GM10248 (cell line): ENCODE results near the gene NECTIN4.
A peak's percentile ranks its signal among the peaks of the same experiment; 100 is the strongest.

Experiments
- CTCF ChIA-PET: fragments of 300-600 bp; sonication (Branson Sonifier 250); formaldehyde crosslinking; extraction: SDS; loops from one replicate; lab custom pipeline; 2021; ENCODE audit warnings: antibody characterized with exemption; lab: Yijun Ruan, JAX
- POLR2A ChIA-PET: fragments of 350-650 bp; sonication (Branson Sonifier 250); formaldehyde crosslinking; extraction: SDS; loops from one replicate; lab custom pipeline; 2020; ENCODE audit warnings: antibody characterized with exemption; lab: Yijun Ruan, JAX
- DNase-seq: peaks from one replicate; pipeline ENCODE4 v3.0.0; 2012; ENCODE audit errors: extremely low spot score
- TF ChIP-seq, protein P1 (sequence below): IDR thresholded peaks from 2 replicates; pipeline ENCODE4 v1.5.1; 2012; ENCODE audit warnings: mild to moderate bottlenecking, low read depth; ENCODE audit errors: extremely low read depth, missing control alignments, control extremely low read depth

Gene NECTIN4

DNA sequence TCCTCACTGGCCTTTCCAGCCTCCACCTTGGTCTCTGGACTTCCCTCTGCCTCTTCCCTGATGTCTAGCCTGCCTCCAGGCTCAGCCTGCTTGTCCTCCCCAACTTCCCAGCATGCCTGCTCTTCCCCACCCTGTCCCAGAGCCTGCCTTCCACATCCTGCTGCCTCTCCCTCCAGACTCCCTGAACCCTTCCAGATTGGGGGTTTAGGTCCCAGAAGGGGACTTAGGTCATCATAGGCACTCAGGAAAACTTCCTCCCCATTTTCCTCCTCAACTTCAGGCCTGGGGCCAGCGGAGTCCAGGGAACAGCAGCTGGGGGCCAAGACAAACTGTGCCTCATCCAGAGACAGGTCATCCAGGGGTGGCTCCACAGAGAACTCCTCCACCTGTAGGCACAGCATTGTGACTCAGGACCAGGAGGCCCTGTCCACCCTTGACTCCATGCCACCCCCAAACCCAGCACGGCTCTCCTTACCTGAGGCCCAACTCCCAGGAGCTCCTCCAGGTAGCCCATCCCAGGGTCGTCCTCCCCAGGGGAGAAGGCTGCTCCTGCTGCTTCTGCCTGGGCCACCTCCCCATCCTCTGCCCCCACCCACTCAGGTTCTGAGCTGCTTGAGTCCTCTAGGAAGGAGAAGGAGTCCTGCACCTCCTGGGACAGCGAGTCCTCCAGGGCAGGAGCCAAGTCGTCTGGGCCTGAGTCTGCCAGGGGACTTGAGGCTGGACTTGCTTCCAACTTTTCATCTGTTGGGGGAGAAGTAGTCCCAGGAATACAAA lies 40.2 kb downstream of the NECTIN4 start:
- ChIA-PET POLR2A (no interaction called here), CTCF (interaction anchor here (2.7 kb wide), 1 partner anchor 23 kb away, joined by 8 read pairs; no protein-coding TSS in a partner anchor)
- DNase-seq, result no peak
- TF ChIP-seq, protein P1, sequence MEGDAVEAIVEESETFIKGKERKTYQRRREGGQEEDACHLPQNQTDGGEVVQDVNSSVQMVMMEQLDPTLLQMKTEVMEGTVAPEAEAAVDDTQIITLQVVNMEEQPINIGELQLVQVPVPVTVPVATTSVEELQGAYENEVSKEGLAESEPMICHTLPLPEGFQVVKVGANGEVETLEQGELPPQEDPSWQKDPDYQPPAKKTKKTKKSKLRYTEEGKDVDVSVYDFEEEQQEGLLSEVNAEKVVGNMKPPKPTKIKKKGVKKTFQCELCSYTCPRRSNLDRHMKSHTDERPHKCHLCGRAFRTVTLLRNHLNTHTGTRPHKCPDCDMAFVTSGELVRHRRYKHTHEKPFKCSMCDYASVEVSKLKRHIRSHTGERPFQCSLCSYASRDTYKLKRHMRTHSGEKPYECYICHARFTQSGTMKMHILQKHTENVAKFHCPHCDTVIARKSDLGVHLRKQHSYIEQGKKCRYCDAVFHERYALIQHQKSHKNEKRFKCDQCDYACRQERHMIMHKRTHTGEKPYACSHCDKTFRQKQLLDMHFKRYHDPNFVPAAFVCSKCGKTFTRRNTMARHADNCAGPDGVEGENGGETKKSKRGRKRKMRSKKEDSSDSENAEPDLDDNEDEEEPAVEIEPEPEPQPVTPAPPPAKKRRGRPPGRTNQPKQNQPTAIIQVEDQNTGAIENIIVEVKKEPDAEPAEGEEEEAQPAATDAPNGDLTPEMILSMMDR, result no peak

DNA sequence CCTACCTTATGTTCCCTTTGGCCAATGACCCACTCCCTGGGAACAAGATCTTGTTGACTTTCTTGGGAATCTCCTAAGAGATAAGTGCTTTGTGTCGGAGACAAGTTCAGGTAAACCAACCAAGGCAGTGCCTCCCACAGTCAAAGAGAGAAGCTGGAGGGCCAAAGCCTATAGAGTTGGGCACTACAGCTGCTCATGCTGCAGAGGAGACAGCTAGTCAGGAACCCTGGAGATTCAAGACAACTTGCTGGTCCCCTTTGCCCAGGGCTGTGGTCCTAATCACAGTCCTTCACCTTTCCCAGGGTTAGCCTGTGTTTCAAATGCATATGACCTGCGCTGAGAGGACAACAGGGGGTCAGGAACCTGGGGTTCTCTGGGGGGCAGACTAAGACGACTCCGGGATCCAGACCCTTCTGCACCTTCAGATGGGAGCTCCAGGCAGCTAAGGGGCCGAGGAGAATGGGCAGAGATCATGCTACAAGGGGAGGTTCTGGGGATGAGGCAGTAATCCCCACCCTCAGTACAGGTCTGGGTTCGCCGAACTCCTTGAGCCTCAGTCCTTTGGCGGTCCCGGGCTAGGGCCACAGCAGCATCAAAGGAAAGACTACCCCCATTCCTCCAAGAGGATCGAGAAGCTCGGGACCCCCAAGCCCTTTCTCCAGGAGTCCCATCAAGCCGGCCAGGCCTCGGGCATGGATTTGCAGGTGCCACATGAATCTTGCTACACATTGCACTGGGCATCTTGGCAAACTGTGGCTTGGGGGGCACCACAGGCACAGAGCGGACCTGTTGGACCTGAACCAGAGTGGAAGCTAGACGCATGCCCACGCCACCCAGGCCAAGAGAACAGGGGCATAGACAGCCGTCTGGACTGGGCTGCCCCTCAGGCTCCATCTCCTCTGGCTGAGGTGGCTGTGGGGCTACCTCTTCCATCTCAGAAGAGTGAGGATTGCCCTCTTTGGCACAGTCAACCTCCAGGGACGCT lies 41.6 kb downstream of the NECTIN4 start:
- CTCF ChIA-PET, result interaction anchor here (1.1 to 4.4 kb wide), 7 partner anchors 13 to 145 kb away, joined by 3 to 34 read pairs (median 8); partner anchors contain the start of genes ARHGAP30 and KLHDC9
- POLR2A ChIA-PET, result interaction anchor here (0.8 to 1.7 kb wide), 6 partner anchors 9 to 84 kb away, joined by 3 to 7 read pairs (median 4); partner anchors contain the start of genes ARHGAP30, F11R and TSTD1
- no peak for DNase-seq
- TF ChIP-seq, protein P1, result no peak

DNA sequence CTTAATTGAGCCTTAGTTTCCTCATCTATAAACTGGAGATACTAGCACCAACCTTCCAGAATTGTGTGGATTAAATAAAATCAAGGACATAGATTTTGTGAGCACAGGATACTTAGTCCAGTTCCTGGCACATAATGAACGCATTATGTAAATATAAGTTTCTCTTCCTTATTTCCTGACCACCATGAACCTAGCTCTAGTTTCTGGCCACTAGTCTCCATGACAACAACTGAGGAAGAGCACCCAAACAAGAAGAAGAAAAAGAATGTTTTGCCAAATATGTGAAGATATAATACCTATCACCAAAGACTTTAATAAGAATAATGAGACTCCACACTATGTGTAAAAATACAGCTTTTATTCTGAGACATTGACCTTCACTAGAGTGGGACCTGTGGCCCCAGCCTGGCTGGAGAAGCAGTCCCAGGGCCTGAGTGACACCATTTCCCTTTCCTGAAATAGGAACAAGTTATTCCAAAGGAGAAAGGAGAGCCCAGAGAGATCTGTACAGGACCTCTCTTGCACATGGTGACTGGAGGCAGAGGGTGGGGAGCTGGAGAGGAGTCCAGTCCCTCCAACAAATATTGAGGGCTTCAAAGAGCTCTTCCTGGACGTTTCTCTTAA lies 42.6 kb downstream of the NECTIN4 start:
- POLR2A ChIA-PET, result interaction anchor here (1.2 to 2.9 kb wide), 8 partner anchors 8 to 119 kb away, joined by 3 to 13 read pairs (median 4); partner anchors contain the start of genes ARHGAP30, F11R, PPOX and TSTD1
- TF ChIP-seq, protein P1, result no peak
- CTCF ChIA-PET, result interaction anchor here (1.2 to 4.4 kb wide), 12 partner anchors 8 to 146 kb away, joined by 3 to 34 read pairs (median 6); partner anchors contain the start of genes ARHGAP30 and KLHDC9
- DNase-seq, result peak; percentile 78

DNA sequence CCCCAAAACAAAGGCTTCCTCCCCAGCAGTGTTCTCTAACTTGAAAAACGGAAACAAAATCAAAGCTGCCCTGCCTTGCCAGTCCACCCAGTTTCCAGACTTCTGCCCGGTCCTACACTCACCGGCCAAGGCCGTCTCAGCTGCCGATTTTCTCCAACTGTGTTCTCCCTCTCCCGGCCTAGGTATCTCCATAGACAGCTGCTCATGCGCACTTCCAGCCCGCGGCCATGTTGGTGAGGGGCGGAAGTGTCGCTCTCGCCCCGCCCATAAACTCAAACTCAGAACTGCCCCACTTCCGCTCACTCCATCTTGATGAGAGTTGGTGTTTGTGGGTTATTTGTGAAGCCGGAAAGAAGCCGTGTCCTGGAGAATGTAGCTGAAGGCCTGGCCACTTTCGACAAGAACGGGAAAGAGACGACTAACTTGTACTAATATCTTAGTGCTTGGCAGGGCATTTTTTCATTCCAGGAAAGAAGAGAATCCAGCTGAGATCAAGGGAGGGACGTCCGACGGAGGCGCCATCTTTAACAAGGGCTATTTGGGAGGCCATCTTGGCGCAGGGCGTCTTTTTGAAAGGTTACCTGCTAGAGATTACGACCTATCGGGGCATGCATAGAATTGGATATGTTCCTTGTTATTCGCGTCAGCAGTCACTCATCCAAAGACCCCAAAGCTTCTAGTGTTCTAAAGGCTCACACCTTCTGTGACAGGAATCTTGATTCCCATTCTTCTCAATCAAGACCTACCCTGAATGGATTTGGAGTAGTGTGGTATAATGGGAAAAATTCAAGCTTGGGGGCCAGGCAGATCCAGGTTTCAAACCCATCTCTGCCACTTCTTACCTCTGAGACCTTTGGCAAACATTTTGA lies 43.4 kb downstream of the NECTIN4 start, which contains the start of gene USF1:
TSS of gene USF1 (minus strand) at position 242 of the 869 bp plus-strand sequence. CDS start 2,702 bp downstream, outside the sequence.
- POLR2A ChIA-PET, result interaction anchor here (0.6 to 2.9 kb wide), 13 partner anchors 7 to 120 kb away, joined by 3 to 13 read pairs (median 3); partner anchors contain the start of genes ARHGAP30, DEDD, F11R and PPOX
- TF ChIP-seq, protein P1, result no peak
- CTCF ChIA-PET, result interaction anchor here (1.2 to 4.4 kb wide), 13 partner anchors 9 to 146 kb away, joined by 3 to 34 read pairs (median 6); partner anchors contain the start of genes ARHGAP30, F11R and KLHDC9

More for the DNA sequence above, 43.4 kb downstream of the NECTIN4 start, which contains the start of gene USF1:
- peak; percentile 89 for DNase-seq
